Gastroesophageal sphincter (tissue), 3 donors: Measurements from ENCODE around the gene KCNH2.

Experiments used
- CTCF ChIP-seq, 4 experiments: fragments of 200-600 bp in 2 of 4; fragments of 450-650 bp in 2 of 4; sonication (generic) in 1 of 4; IDR thresholded peaks; one replicate each; pipeline ENCODE4 v1.5.1; 2017 to 2019; ENCODE audit warnings: antibody characterized with exemption in 4 of 4, mild to moderate bottlenecking in 2 of 4, moderate library complexity in 2 of 4
- POLR2A ChIP-seq, 2 donors: fragments of 450-650 bp; IDR thresholded peaks; one replicate each; pipeline ENCODE4 v1.6.1; 2017; ENCODE audit warnings: antibody characterized with exemption in 2 of 2, mild to moderate bottlenecking in 2 of 2, moderate library complexity in 1 of 2

- no peak for TF ChIP-seq CTCF (IDR thresholded peaks at IDR 0.05)
- TF ChIP-seq POLR2A (IDR thresholded peaks at IDR 0.05) = no peak
Measured at GRCh38 chr7:150969475-150969874, 8.6 kb downstream of the KCNH2 start.
